ENCODE results near the gene LHX4.

The LHX4 gene

DNA sequence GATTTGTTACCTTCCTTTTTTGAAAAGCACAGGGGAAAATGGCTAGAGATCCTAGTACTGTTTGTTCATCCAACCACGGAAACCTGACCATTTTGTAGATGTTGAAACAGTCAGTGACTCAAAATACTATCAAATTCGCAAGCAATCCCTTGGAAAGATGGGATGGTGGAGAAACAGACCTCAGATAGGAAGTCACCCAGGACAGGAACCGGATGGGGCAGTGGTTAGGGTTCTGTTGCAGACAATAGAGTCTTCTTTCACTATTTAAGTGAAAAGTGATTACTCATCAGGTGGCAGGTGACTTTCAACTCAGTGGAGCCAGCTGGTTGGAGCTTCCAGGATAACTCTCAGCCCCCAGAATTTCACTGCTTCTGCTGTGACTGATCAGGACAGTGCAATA, 17.0 kb downstream of the LHX4 start:
- DNase-seq = no peak

DNA sequence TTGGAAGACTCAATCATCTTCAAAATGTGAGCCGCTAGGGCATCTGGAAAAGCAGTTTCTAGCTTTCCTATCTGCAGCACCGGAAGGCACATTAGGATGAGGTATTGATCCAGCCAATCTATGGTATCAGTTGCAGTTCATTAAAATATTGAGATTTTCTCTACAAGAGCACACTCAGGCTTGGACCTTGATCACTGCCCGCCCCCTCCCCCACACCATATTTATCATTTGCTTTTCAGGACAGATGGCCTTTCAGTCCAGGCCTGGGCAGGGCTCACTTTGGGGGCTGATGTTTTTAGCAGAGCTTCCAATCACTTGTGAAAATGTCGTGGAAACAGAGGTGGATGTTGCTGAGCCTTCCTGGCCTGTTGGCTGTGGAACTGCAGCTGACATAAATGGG, 17.5 kb downstream of the LHX4 start:
- no peak for DNase-seq

DNA sequence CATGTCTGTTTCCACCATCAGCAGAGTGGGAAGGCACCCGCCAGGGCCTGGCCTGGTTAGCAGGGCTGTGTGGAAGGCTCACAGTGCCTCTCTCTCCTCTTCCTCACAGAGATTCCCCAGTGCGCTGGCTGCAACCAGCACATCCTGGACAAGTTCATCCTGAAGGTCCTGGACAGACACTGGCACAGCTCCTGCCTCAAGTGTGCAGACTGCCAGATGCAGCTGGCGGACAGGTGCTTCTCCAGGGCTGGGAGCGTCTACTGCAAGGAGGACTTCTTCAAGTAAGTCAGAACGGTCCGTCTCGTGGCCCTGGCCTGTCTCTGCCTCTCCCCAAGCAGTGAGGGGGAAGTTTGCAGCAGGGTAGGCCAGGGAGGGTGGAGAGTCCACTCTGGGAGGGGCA, 18.1 kb downstream of the LHX4 start:
- DNase-seq = no peak

DNA sequence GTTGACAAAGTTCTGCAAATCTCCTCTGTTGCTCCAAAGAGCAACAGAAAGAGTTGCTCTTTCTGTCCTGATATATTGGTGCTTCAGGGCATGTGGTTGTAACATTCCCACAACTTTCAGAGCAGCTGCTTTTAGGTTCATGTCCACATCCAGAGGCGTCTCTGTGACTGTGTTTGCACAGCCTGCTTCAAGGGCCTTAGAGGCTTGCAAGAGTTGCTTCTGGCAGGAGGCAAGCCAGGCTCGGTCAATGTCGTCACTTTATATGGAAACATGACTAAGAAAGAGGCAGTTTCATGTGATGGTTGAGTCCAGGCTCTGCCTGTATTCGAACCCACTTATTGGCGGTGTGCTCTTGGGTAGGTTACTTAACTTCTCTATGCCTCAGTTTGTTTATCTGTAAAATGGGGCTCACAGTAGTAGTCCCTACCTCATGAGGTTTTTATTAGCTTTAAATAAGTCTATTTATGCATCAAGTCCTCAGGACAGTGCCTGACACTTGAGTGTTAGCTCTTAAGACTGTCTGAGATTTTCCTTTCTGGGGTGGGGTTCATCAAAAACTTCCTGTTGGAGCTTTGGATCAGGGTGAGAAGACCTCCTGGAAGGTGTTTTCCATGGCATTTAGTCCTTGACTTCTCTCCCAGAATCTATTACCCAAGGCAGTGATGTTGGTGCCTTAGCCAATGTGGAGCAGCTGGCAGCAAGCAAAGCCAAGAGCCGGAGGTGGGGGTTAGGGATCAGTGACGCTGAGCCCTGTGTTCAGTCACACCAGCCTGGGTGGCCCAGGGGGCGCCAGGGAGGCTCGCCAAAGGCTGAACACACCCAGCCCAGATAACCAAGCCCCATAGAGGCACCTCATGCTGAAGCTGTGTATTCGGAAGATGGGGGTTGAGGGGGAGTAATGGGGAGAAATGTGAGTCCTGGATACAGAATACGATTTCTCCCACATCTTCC, 18.9 kb downstream of the LHX4 start:
- no peak for DNase-seq

DNA sequence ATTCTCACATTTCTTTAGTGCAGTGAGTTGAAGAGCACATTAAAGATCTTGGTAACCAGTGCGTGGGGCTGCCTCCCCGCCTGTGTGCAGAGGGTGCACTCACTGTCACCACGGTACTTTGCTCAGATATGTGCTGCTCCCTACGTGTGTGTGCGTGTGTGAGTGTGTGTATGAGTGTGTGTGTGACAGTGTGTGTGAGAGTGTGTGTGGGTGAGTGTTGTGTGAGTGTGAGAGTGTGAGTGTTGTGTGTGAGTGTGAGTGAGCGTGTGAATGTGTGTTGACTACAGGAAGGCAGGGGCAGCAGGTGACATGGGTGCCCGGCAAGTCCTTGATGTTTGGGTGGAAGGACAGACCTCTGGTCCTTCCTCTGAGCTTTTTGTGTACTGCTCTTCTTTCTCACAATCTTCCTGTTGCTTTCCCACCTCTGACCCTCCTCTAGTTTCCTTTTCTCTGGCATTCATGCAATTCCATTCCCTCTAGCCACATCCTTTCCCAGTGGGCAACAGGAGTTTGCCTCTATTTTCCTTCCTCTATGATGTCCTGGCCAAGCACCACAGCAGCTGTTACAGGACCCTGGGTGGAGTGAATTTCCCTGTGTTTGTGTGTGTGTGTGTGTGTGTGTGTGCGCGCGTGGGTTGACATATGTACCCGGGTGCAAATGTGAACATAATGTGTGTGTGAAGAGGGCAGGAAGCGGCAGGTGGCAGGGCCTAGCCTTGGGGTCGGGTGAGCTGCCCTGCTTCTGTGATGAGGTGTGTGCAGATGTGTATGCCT, 19.8 kb downstream of the LHX4 start:
- no peak for DNase-seq

DNA sequence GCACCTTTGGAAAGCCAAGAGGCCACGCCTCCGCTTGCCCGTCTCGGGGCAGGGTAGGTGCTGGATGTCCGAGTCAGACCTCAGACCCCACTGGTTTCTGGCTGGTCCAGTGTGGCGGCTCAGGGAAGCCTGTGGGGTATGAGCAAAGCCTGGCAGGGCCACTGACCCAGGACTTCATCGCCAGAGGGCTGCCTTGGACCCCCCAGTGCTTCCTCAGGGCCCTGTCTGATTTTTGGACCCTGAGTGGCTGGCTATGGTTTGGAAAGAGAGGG, 20.4 kb downstream of the LHX4 start:
- no peak for DNase-seq

DNA sequence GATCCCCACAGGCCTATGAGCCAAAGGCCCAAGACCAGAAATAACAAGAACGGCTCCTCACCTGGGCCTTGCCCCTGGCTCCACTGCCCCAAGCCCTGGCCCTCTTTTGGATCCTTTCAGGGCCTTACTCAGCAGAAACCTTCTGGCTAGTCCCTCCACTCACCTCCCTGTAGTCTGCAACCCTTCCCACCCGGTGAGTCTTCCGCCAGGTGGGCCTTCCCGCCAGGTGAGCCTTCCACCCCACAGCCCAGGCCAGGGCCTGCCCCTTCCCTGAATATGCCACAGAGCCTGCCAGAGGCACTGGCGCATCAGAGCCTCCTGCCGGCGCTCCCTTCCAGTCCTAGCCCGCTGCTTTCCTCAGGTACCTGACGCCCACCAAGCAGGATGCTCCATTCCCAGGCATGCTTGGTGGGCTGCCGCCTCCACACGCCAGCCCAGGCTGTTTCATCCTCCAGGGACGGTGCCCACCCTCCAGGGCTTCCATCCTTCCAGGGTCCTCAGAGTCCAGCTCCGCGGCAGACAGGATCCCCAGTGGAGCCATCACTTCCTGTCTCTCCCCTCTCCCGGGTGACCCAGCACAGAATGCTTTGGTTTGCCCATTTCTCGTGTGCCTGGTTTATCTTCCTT, 20.9 kb downstream of the LHX4 start:
- DNase-seq = no peak

DNA sequence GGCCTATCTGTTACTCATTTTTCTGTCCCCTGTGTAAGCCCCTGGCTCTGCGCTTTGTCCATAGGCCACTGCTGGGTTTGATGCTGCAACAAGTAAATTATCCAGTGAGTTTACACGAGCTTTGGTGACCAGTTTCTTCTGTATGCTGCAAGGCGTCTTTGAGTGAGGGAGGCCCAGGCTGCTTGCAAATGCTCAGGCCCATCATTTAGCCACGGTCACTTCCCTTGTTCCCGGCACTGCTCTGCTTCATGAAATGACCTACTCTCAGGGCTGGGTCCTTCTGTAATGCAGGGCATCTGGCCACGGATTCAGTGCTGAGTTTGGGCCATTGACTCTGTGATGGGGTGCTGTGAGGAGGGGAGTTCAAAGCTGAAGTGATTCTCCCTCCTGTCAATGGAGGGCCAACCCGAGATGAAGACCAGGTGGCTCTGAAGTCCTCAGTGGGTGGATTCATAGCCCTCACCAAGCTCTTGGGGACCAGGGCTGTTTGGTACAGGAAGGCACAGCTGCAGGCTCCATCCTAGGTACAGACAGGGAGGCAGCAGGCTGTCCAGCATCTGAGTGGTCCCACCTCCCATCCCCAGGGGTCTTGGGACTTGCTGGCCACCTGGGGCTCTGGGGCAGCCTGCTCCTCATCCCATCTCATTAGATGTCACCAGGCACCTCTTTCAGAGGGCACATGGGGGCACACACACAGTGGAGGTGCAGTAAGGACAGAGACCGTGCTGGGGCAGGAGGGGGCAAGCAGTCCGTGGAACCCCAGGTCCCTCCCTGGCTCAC, 21.7 kb downstream of the LHX4 start:
- DNase-seq = no peak

DNA sequence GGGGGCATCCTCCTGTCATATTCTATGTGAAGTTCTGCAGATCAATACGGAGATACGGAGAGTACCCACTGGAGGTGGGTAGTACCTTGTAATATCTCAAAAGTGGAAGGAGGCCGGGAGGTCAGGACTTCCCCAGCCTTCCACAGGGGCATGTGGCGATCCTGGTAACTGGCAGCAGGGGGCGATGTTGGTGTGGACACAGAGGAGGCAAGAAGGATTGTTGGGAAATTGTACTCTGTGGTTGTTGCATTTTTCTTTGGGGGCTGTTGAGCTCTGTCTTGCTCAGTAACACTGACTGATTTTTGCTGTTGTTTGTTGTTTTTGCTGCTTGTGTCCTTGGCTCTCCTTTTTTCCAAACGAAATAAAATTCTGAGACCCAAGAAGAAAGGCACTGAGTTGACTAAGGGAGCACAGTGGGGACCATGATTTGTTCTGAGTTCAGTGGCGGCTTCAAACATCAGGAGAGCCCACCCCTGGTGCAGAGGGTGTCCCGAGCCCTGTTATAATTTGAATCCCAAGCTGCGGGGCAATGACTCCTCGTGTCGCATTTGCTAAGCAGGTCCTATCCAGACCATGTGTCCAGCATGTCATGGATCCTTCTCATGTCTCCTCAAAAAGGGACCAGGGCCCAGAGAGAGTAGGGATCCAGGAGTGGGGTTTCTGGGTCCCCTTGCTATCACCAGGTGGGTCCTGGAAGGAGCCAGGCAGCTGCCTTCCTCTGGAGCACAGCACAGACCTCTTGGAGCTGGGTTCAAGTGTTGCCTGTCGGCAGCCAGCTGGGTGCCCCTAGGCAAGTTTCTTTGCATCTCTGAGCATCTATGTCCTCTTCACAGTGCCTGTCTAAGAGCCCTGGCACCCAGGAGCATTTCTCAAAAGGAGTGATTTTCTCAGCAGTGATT, 22.8 kb downstream of the LHX4 start:
- DNase-seq = peak in 3 of 4 experiments; percentile 18 to 49 (median 40)

DNA sequence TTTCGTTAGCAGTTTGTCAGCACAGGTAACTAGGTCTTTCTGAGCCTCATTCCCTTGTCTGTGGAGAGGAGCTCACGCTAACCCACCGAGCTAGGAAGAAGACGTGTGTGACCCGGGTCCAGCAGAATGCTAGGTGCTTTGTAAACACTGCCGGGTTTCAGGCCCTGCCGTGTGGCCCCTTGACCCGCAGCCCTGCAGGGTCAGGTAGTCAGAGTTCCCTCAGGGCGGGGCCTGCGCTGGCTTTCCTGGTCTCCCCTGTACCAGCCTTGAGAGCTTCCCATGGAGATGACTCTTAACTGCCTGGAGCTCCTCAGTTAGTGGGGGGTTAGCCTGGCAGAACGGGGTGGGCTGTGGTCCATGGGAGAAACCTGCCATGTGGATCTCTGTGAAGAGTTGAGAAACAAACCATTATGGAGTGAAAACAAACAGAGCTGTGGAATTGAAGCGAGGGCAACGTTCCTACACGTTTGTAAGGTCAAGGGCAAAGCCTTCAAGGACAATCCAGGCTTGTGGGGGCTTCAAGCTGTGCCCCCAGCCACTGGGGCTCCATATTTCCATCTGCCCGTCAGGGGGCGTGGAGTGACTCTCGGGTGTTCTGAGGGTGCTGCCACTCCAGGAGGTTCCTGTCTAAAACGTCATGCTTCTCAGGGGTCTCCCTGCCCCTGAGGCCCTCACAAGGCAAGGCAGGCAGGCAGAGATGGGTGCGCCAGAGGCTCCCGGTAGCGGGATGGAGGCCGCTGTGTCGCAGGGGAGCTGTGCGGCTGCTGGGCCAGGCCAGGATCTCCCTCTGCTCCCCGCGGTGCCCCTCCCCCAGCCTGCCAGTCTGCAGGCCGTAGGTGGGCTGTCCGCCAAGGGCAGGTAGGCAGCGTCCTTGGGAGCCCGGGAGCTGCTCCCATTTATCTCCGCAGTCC, 23.8 kb downstream of the LHX4 start:
- no peak for DNase-seq

DNA sequence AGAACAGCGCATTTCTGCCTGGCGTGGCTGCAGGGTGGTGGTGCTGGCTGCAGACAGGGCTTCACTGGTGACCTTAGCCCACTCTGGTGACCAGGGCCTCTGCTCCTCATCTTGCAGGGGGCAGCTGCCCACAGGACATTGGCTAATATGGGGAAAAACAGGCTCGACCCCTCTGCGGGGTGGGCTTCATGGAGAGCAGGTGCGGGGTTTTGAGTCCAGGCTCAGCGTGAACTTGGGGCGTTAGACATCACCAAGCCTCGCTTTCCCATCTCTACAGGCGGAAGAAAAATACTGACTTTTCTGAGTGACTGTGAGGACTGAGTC, 24.4 kb downstream of the LHX4 start:
- DNase-seq = no peak

DNA sequence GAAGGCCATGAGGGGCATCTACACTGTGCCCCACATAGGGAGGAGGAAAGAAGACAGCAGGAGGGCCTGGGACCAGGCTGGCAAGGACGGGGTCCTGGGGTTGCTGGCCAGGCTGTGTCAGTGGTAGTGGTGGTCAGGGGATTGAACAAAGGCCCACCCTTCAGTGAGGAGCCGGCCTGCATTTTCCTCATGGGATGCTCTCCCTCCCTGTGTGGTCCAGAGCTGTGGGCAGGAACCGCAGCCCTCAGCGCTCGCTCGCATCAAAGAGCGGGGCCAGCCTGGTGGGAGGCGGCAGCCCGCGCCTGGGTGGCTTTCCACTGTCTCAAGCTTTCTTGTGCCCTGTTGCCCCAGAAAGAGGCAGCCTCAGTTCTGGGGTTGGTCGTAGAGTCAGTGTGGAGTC, 24.8 kb downstream of the LHX4 start:
- no peak for DNase-seq

DNA sequence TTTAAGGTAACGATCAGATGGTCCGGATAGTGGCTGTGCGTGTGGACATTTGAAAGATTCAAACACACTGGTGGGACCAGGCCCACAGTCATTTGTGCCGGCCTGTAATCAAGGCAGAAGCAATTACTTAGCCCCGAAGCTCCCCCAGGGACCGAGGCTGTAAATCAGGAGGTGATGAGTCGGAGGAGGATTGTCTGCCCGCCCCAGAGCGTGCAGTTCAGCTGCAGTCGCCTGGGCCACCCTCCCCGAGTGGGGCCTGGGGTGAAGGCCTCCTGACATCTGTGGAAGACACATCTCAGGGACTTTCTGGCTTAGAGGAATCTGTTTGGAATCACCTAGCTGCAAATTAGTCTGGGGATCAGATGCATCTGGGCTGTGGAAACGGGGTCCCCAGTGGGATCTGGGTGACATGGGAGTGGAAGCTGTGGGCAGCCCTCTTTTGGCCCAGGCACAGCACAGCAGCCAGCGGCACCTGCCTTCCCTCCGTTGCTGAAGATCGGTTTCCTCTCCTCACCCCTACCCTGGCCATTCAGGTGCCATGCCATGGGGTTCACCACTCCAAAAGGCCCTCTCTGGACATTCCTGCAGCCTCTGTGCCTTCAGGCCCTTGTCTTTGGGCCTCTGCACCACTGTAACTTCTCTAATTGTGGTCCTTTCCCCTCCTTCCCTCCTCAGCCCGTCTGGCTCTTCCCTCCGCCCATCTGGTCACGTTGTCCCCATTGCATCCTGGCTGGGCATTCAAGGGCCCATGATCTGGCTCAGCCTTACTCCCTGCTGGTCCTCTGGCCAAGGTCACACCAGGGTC, 25.7 kb downstream of the LHX4 start:
- DNase-seq = no peak

DNA sequence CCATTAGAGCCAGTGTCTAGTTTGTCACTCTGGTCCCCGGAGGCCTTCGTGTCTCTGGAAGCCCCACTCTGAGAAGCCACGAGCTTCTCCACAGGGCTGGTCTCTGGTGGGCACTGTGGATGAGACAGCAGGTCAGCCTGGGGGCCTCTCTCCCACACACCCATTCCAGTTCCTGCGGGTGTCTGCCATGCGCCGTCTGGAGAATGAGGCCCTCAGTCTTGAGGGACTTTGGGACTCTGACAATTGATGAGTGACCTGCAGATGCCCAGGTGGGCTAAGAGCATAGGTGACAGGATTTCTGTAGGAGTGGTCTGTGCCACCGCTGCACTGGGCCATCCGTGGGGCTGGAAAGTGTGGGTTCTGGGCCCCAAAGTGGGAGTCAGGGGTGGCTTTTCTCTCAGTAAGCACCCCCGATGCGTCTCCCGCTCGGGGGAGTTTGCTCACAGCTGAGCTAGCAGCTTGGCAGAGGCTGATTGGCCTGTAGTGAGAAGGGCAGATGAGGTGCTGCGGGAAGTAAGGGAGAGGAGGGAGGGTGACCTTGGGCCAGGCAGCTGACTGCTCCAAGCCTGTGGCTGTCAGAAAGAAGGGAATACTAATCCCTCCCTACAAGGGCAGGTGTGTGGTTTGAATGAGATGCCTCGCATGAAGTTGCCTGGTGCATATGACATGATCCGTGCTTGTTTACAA, 26.4 kb downstream of the LHX4 start:
- DNase-seq = no peak

DNA sequence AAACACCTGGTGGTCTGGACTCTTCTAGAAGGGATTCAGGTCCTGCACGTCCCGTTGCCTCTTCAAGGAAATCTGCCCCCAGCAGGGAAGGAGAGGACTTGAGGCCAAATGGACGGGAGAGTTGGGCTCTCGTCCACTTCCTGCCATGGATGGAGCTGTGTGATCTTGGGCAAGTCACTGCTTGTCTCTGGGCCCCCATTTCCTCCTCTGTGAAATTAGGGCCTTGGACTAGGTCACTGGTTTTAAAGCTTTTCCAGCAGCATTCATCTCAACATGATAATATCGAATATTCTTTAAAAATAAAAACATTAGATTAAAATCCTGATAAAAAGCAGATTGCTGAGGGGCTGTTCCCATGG, 26.9 kb downstream of the LHX4 start:
- DNase-seq = no peak

DNA sequence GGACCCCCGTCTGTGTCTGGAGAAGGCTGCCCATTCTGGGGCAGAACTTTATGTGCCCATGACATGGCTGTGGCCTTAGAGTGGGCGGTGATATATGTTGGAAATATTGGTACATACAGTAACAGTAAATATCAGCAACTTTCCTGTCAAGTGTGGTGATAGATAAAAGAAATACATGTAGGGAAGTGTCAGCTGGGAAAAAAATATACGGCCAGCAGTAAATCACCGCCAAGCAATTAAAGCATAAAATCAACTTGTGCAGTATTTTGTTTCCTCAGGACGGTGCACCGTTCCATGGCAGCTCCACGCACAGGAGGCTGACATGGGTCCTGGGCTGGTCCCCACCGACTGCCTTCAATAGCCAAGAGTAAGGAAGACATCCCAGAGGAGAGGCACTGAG, 27.4 kb downstream of the LHX4 start:
- DNase-seq = no peak

DNA sequence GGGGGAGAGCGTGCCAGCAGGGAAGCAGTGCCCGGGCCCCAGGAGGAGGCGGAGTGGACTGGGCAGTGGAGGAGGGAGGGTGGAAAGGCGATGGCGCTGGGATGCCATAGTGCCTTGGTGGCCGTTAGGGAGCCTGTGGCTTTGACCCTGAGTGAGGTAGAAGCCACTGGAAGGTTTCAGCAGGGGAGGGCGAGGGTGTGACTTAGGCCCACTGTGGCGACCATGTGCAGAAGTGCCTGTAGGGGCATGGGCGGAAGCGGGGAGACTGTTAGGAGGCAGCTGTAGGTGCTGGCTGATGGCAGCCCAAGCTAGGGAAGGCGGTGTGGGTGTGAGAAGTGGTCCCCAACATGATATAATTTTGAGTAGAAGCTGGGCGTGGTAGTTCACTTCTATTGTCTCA, 28.2 kb downstream of the LHX4 start:
- no peak for DNase-seq

DNA sequence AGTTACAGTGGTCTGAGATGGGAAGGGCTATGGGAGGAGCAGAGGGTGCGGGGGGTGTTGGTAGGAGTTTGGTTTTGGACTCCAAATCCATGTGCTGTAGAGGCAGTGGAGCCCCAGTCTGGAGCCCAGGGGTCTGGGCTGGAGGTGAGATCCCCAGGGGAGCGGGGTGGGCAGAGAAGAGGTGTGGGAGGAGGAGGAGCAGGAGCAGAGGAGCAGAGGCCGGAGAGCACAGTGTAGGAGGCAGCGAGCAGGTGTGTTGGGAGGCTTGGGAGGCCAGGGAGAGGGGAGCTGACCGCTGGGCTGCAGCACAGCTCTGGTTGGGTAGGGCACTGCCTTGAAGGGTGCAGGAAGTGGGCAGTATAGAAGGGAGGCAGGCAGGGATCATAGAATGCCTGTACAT, 28.9 kb downstream of the LHX4 start:
- DNase-seq = no peak

DNA sequence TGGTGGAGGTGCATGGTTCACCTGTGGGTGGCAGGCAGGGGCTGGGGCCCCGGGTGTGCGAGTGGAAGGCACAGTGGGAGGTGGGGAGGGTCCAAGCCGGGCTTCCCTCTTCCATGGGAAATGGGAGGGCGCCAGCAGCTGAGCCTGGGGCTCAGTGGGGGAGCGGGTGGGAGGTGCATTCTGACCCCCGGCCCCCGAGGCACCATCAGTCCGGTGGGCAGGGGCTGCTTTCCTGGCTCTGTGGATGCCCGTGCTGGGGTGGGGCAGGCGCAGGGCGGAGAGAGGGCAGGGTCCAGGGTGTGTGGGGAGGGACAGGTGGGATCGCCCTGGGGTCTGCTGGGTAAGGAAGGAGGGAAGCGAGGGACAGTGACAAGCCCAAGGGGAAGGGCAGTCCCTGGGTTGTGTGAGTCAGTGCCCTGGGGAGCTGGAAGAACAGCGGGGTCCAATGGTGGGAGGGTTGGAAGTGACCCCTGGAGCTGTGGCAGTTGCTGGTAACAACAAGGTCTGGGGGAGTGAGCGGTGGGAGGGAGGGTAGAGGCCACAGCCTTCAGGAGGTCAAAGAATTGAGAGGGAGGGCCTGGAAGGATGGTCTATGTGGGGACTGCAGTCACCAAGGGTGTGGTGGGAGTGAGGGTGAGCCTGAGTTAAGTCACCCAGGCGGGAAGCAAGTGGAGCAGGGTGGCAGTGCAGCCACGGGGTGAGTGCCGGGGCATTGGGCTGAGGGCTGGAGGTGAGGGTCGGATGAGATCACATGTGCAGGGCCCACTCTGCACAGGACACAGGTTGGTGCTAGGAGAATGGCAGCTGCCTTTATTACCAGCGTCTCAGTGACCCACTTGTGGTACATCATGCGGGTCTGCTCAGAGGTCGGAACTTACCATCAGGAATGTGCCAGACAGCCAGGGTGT, 29.6 kb downstream of the LHX4 start:
- DNase-seq = no peak

Measured in activated naive CD4-positive, alpha-beta T cell (primary cell).